ENCODE measurements around the gene CXCL8. TPM values are rescaled to one million over a fixed set of nuclear protein-coding genes. Genes with fewer than 3 reads are reported as not detected.
A peak's percentile ranks its signal among the peaks of the same experiment; 100 is the strongest.

The CXCL8 gene
- total and polyA plus RNA-seq, 2 of the 8 experiments (the other 6 are each of a cell fraction or from before 2014, with no cell fraction given): not detected

- ChIA-PET CTCF (ENCODE audit: partially characterized antibody) (interaction anchor here (1.0 to 1.4 kb wide), 2 partner anchors 10 to 15 kb away, joined by 3 to 4 read pairs; no protein-coding TSS in a partner anchor), POLR2A (ENCODE audit: partially characterized antibody) (no interaction called here)
- DNase-seq (ENCODE audit: low read depth in 1 of 2, low spot score in 2 of 2) (no peak), FAIRE-seq (no peak)
- Histone ChIP-seq H2BK15ac (ENCODE audit: low read length) (no peak overlapping the region), H3K79me1 (ENCODE audit: low read depth, low read length) (no peaks in the 10 kb centered on the region), H3K27ac (ENCODE audit: low read depth, low read length) (no peak overlapping the region), H3K79me2 (ENCODE audit: control insufficient read depth in 1 of 2, insufficient read depth in 2 of 2, low read length in 2 of 2) (no peaks in the 10 kb centered on the region), H2BK20ac (ENCODE audit: low read length) (no peak overlapping the region), H2BK12ac (ENCODE audit: low read depth, low read length) (no peak overlapping the region), H3K14ac (ENCODE audit: insufficient read length) (no peak overlapping the region), H3K4me3 (ENCODE audit: extremely low read depth in 1 of 4, insufficient read depth in 2 of 4, low read depth in 3 of 4, low read length in 4 of 4) (no peak overlapping the region), H3K23ac (ENCODE audit: insufficient read length) (no peak overlapping the region), H2AK5ac (ENCODE audit: low read depth, low read length) (no peak overlapping the region), H3K4me2 (ENCODE audit: insufficient read depth in 1 of 2, low read depth in 2 of 2, low read length in 2 of 2) (no peak overlapping the region), H4K8ac (ENCODE audit: extremely low read depth, insufficient read depth, low read length) (no peak overlapping the region), H4K20me1 (replicated peaks in 1 of 2; ENCODE audit: control insufficient read depth in 1 of 2, insufficient read depth in 2 of 2, low read length in 2 of 2) (no peaks in the 10 kb centered on the region), H4K91ac (replicated peaks; ENCODE audit: insufficient read length, low read length) (no peak overlapping the region), H3K4me1 (replicated peaks in 1 of 4; ENCODE audit: control insufficient read depth in 3 of 4, insufficient read depth in 4 of 4, low read length in 3 of 4) (no peaks in the 10 kb centered on the region), H2AFZ (ENCODE audit: low read length) (0 out of 2 replicates have a peak overlapping the region, but pooled peaks have one; percentile 33), H3K4ac (replicated peaks; ENCODE audit: insufficient read length, low read depth, low read length) (no peak overlapping the region), H3K18ac (ENCODE audit: extremely low read depth, low read length) (no peak overlapping the region), H4K5ac (ENCODE audit: insufficient read length, low read depth, low read length) (no peak overlapping the region), H3K27me3 (replicated peaks in 1 of 4; ENCODE audit: control insufficient read depth in 3 of 4, extremely low read depth in 1 of 4, insufficient read depth in 3 of 4, low read length in 3 of 4) (no peaks in the 10 kb centered on the region), H2BK120ac (replicated peaks; ENCODE audit: low read depth, low read length) (no peak overlapping the region), H3K9me3 (ENCODE audit: insufficient read depth in 2 of 2, low read depth in 1 of 2, low read length in 1 of 2) (no peaks in the 10 kb centered on the region), H3K9ac (replicated peaks in 1 of 4; ENCODE audit: extremely low read depth in 1 of 4, low read depth in 3 of 4, low read length in 3 of 4) (no peak overlapping the region), H3K56ac (replicated peaks; ENCODE audit: insufficient read length, low read depth, low read length) (no peak overlapping the region), H2BK5ac (ENCODE audit: low read depth, low read length) (no peak overlapping the region), H3K36me3 (ENCODE audit: control insufficient read depth in 2 of 4, insufficient read depth in 4 of 4, low read length in 3 of 4) (no peaks in the 10 kb centered on the region), H3K23me2 (ENCODE audit: low read depth, low read length) (no peaks in the 10 kb centered on the region)
- no peak for TF ChIP-seq RBBP5 (IDR thresholded peaks at IDR 0.05; ENCODE audit: borderline replicate concordance, low read depth, low read length)
- TF ChIP-seq SP4 (IDR thresholded peaks at IDR 0.05; ENCODE audit: low read length): no peak
- no peak for TF ChIP-seq SP2 (IDR thresholded peaks at IDR 0.05; ENCODE audit: low read length)
- TF ChIP-seq EGR1 (IDR thresholded peaks at IDR 0.05; ENCODE audit: borderline replicate concordance, low read depth, low read length): no peak
- TF ChIP-seq, protein P1, sequence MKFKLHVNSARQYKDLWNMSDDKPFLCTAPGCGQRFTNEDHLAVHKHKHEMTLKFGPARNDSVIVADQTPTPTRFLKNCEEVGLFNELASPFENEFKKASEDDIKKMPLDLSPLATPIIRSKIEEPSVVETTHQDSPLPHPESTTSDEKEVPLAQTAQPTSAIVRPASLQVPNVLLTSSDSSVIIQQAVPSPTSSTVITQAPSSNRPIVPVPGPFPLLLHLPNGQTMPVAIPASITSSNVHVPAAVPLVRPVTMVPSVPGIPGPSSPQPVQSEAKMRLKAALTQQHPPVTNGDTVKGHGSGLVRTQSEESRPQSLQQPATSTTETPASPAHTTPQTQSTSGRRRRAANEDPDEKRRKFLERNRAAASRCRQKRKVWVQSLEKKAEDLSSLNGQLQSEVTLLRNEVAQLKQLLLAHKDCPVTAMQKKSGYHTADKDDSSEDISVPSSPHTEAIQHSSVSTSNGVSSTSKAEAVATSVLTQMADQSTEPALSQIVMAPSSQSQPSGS (IDR thresholded peaks at IDR 0.05; ENCODE audit: low read length): no peak
- TF ChIP-seq SIN3A (conservative IDR thresholded peaks at IDR 0.05 in 1 of 2, IDR thresholded peaks at IDR 0.05 in 1 of 2; ENCODE audit: low read depth in 1 of 2, low read length in 2 of 2): no peak
- no peak for TF ChIP-seq TEAD4 (IDR thresholded peaks at IDR 0.05; ENCODE audit: low read depth, low read length)
- TF ChIP-seq CEBPB (IDR thresholded peaks at IDR 0.05; ENCODE audit: low read depth, low read length): no peak
- TF ChIP-seq HDAC6 (IDR thresholded peaks at IDR 0.05; ENCODE audit: low read depth, low read length): no peak
- TF ChIP-seq TAF7 (optimal IDR thresholded peaks at IDR 0.05; ENCODE audit: borderline replicate concordance, low read depth, low read length): no peak
- no peak for TF ChIP-seq KDM5A (IDR thresholded peaks at IDR 0.05; ENCODE audit: low read length)
- no peak for TF ChIP-seq CTBP2 (IDR thresholded peaks at IDR 0.05; ENCODE audit: borderline replicate concordance, insufficient read depth, insufficient read length, low read length)
- TF ChIP-seq SIX5 (IDR thresholded peaks at IDR 0.05; ENCODE audit: low read depth, low read length): no peak
- 82% methylated on average over 3 of the region's 3 CpGs; no CpG with 5 or more reads in 1 of the 2 experiments for WGBS, 2 experiments (ENCODE audit: extremely low coverage in 1 of 2, insufficient coverage in 1 of 2, insufficient read length in 1 of 2, insufficient replicate concordance in 2 of 2, low coverage in 1 of 2, low lambda C conversion rate in 2 of 2, missing lambda C conversion rate in 1 of 2)
These were observed 37.2 kb downstream of the CXCL8 start for GRCh38 chr4:73777612-73778011.

All from H1 (cell line).